GM23338 (cell line): ENCODE results near the gene MFSD6. TPM values are rescaled to one million over a fixed set of nuclear protein-coding genes. Genes with fewer than 3 reads are reported as not detected.
"Not testable (repeated sequence)": the region's sequence is repeated elsewhere in the genome, so short reads cannot be mapped to it uniquely, and the experiment has no call there.

Experiments used
- ATAC-seq: fragments of 200-7000 bp; cut with Tn5 transposase; 3 replicates; pipeline ENCODE4 v1.9.1; 2020
- DNase-seq: peaks from one replicate; pipeline ENCODE4 v3.0.0-alpha.2; 2015; ENCODE audit warnings: low spot score
- H2AFZ ChIP-seq: fragments of 200-600 bp; sonication (generic); 2 replicates; pipeline ENCODE4 v1.8.0; 2016; ENCODE audit warnings: antibody characterized with exemption, mild to moderate bottlenecking, moderate library complexity
- H3F3A ChIP-seq: fragments of 200-600 bp; sonication (generic); replicated peaks from 2 replicates; pipeline ENCODE4 v1.8.0; 2017; ENCODE audit warnings: antibody characterized with exemption, mixed run types, low read depth
- H3K27ac ChIP-seq: fragments of 200-600 bp; sonication (generic); 2 replicates; pipeline ENCODE4 v1.6.1; 2016; ENCODE audit warnings: low read depth
- H3K27me3 ChIP-seq: fragments of 200-600 bp; sonication (generic); 2 replicates; pipeline ENCODE4 v1.8.0; 2016; ENCODE audit warnings: mild to moderate bottlenecking, mixed run types, moderate library complexity; ENCODE audit not compliant: insufficient read depth
- H3K36me3 ChIP-seq: fragments of 200-600 bp; sonication (generic); 2 replicates; pipeline ENCODE4 v1.8.0; 2016; ENCODE audit warnings: mild to moderate bottlenecking; ENCODE audit not compliant: insufficient read depth
- H3K4me1 ChIP-seq: fragments of 200-600 bp; sonication (generic); 2 replicates; pipeline ENCODE4 v1.8.0; 2016; ENCODE audit warnings: mild to moderate bottlenecking, moderate library complexity; ENCODE audit not compliant: insufficient read depth
- H3K4me2 ChIP-seq: fragments of 200-600 bp; sonication (generic); 2 replicates; pipeline ENCODE4 v1.7.1; 2017; ENCODE audit warnings: mixed run types
- H3K4me3 ChIP-seq: fragments of 200-600 bp; sonication (generic); 2 replicates; pipeline ENCODE4 v1.6.1; 2016; ENCODE audit warnings: mixed run types
- H3K79me2 ChIP-seq: fragments of 200-600 bp; sonication (generic); replicated peaks from 2 replicates; pipeline ENCODE4 v1.8.0; 2017; ENCODE audit warnings: mild to moderate bottlenecking; ENCODE audit not compliant: insufficient read depth
- H3K9me2 ChIP-seq: fragments of 200-600 bp; sonication (generic); 2 replicates; pipeline ENCODE4 v1.8.0; 2017; ENCODE audit not compliant: insufficient read depth
- H4K20me1 ChIP-seq: fragments of 200-600 bp; sonication (generic); replicated peaks from 2 replicates; pipeline ENCODE4 v1.8.0; 2017; ENCODE audit warnings: mild to moderate bottlenecking; ENCODE audit not compliant: insufficient read depth
- H3K27ac Mint-ChIP-seq: 2 replicates; pipeline ENCODE4 v1.8.0; 2020; ENCODE audit warnings: inconsistent platforms, mild to moderate bottlenecking, moderate library complexity, mixed read lengths
- H3K27me3 Mint-ChIP-seq: 3 replicates; pipeline ENCODE4 v1.8.0; 2022; ENCODE audit warnings: low read depth, mild to moderate bottlenecking, moderate library complexity, mixed read lengths, inconsistent platforms; ENCODE audit not compliant: insufficient read depth, poor library complexity
- H3K36me3 Mint-ChIP-seq: 3 replicates; pipeline ENCODE4 v1.8.0; 2021; ENCODE audit warnings: low read depth, mild to moderate bottlenecking, inconsistent platforms, moderate library complexity, mixed read lengths
- H3K4me1 Mint-ChIP-seq: 3 replicates; pipeline ENCODE4 v1.8.0; 2020; ENCODE audit warnings: mild to moderate bottlenecking, inconsistent platforms, mixed read lengths
- H3K4me3 Mint-ChIP-seq: 3 replicates; pipeline ENCODE4 v1.8.0; 2021; ENCODE audit warnings: moderate library complexity, mild to moderate bottlenecking, inconsistent platforms, mixed read lengths
- H3K9me3 Mint-ChIP-seq: 3 replicates; pipeline ENCODE4 v1.8.0; 2020; ENCODE audit warnings: moderate library complexity, mild to moderate bottlenecking, inconsistent platforms, mixed read lengths
- CREB1 ChIP-seq: fragments of 250-450 bp; sonication (Bioruptor Pico); IDR thresholded peaks from 2 replicates; pipeline ENCODE4 v1.5.0; 2020; ENCODE audit warnings: low read depth, mild to moderate bottlenecking, moderate library complexity
- EZH2 ChIP-seq: fragments of 200-600 bp; sonication (generic); IDR thresholded peaks from one replicate; pipeline ENCODE4 v1.8.0; 2017; ENCODE audit warnings: antibody characterized with exemption, mild to moderate bottlenecking, low read depth; ENCODE audit not compliant: unreplicated experiment
- EZH2phosphoT487 ChIP-seq: fragments of 200-600 bp; sonication (generic); IDR thresholded peaks from one replicate; pipeline ENCODE4 v1.8.1; 2018; ENCODE audit warnings: antibody characterized with exemption; ENCODE audit not compliant: unreplicated experiment
- JUNB ChIP-seq: IDR thresholded peaks from one replicate; pipeline ENCODE4 v1.6.1; 2016; ENCODE audit warnings: antibody characterized with exemption; ENCODE audit not compliant: unreplicated experiment
- NANOG ChIP-seq: IDR thresholded peaks from 2 replicates; pipeline ENCODE4 v1.6.1; 2016; ENCODE audit warnings: antibody characterized with exemption, borderline replicate concordance
- POLR2AphosphoS5 ChIP-seq: IDR thresholded peaks from 2 replicates; pipeline ENCODE4 v1.6.1; 2016; ENCODE audit warnings: antibody characterized with exemption, low read depth
- STAT1 ChIP-seq: IDR thresholded peaks from one replicate; pipeline ENCODE4 v1.6.1; 2016; ENCODE audit warnings: antibody characterized with exemption; ENCODE audit not compliant: unreplicated experiment
- ZNF331 ChIP-seq: fragments of 250-450 bp; sonication (Bioruptor Pico); IDR thresholded peaks from 2 replicates; pipeline ENCODE4 v1.5.0; 2020; ENCODE audit warnings: low read depth, mild to moderate bottlenecking, moderate library complexity
- polyA plus RNA-seq: library from polyadenylated mRNA; unstranded; fragments of >200 nt; fragmentation: Nextera tagmentation; extraction: Ambion mirVana; gene quantifications from 2 replicates; pipeline ENCODE4 v1.2.1, GENCODE V29; 2016
- total RNA-seq: library from RNA; depleted of rRNA; stranded (reverse); fragments of >200 nt; shearing (Covaris generic); gene quantifications from 2 replicates; pipeline ENCODE4 v1.2.3, GENCODE V29; 2014
- TF ChIP-seq, protein P1 (sequence below): IDR thresholded peaks from 2 replicates; pipeline ENCODE4 v1.6.1; 2016; ENCODE audit warnings: antibody characterized with exemption
- TF ChIP-seq, protein P2 (sequence below): IDR thresholded peaks from one replicate; pipeline ENCODE4 v1.6.1; 2018; ENCODE audit warnings: antibody characterized with exemption; ENCODE audit not compliant: unreplicated experiment
- TF ChIP-seq, protein P3 (sequence below), 2 experiments: fragments of 200-600 bp in 1 of 2; sonication (generic) in 1 of 2; conservative IDR thresholded peaks; 2 replicates each; pipeline versions ENCODE4 v1.5.1 to v1.6.1; 2016 to 2017; ENCODE audit warnings: antibody characterized with exemption in 2 of 2, low read depth in 2 of 2, mild to moderate bottlenecking in 2 of 2, moderate library complexity in 1 of 2

The MFSD6 gene
- total and polyA plus RNA-seq, 2 experiments from 2014 or later: 2.3 to 9.6 TPM

DNA sequence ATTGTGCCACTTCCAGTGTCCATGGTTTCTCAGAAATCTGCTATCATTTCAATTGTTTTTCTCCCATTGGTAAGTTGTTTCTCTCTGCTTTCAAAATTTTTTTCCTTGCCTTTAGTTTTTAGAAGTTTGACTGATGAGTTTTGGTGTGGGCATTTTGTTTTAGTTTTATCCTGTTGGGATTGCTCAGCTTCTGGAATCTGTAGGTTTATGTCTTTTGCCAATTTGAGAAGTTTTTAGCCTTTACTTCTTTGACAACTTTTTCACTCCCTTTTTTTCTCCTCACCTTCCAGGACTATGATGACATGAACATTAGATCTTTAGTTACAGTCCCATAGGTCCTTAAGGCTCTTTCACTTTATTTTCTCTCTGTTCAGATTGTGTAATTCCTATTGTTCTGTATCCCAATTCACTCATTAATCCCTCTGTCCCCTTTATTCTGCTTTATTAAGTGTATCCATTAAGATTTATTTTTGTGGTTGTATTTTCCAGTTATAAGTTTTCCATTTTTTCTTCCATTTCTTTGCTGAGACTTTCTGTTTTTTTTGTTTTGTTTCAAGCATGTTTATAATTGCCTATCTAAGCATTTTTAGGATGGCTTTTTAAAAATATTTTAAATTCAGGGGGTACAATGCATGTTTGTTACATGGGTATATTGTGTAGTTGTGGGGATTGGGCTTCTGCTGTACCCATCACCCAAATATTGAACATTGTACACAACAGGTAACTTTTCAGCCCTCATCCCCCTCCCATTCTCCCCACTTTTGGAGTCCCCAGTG, 17.9 kb downstream of the MFSD6 start:
- TF ChIP-seq JUNB: no peak
- no peak for TF ChIP-seq POLR2AphosphoS5
- TF ChIP-seq, protein P1, sequence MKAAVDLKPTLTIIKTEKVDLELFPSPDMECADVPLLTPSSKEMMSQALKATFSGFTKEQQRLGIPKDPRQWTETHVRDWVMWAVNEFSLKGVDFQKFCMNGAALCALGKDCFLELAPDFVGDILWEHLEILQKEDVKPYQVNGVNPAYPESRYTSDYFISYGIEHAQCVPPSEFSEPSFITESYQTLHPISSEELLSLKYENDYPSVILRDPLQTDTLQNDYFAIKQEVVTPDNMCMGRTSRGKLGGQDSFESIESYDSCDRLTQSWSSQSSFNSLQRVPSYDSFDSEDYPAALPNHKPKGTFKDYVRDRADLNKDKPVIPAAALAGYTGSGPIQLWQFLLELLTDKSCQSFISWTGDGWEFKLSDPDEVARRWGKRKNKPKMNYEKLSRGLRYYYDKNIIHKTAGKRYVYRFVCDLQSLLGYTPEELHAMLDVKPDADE: no peak
- H2AFZ ChIP-seq: no peak overlapping the region
- H3K4me3 ChIP-seq: no peak overlapping the region
- H3F3A ChIP-seq: no peaks in the 10 kb centered on the region
- H3K27me3 Mint-ChIP-seq: no peaks in the 10 kb centered on the region
- H3K27me3 ChIP-seq: no peaks in the 10 kb centered on the region
- H3K9me2 ChIP-seq: no peaks in the 10 kb centered on the region
- H3K79me2 ChIP-seq: no peaks in the 10 kb centered on the region
- H3K4me2 ChIP-seq: no peak overlapping the region
- H3K4me1 ChIP-seq: no peaks in the 10 kb centered on the region
- peak overlapping the region; percentile 66 for H3K27ac Mint-ChIP-seq
- H3K9me3 Mint-ChIP-seq: peaks cover 3% of the 10 kb centered on the region; the same call in 1 of the 3 replicates
- no peak for DNase-seq
- no peaks in the 10 kb centered on the region for H3K36me3 ChIP-seq
- H3K27ac ChIP-seq: no peak overlapping the region
- ATAC-seq: no peak
- no peaks in the 10 kb centered on the region for H4K20me1 ChIP-seq
- no peak overlapping the region for H3K4me3 Mint-ChIP-seq
- H3K4me1 Mint-ChIP-seq: peaks cover 8% of the 10 kb centered on the region; the same call in 2 of the 3 replicates
- H3K36me3 Mint-ChIP-seq: no peaks in the 10 kb centered on the region; the same call in 2 of the 3 replicates

DNA sequence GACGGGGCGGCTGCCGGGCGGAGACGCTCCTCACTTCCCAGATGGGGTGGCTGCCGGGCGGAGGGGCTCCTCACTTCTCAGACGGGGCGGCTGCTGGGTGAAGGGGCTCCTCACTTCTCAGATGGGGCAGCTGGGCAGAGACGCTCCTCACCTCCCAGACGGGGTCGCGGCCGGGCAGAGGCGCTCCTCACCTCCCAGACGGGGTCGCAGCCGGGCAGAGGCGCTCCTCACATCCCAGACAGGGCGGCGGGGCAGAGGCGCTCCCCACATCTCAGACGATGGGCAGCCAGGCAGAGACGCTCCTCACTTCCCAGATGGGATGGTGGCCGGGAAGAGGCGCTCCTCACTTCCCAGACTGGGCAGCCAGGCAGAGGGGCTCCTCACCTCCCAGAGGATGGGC, 22.7 kb downstream of the MFSD6 start:
- H3K27ac ChIP-seq, H2AFZ ChIP-seq, H3K4me2 ChIP-seq, H3K9me2 ChIP-seq, DNase-seq, H3K36me3 Mint-ChIP-seq, H3K27ac Mint-ChIP-seq, H3K27me3 ChIP-seq, H3F3A ChIP-seq, H3K27me3 Mint-ChIP-seq, H3K4me1 ChIP-seq, H3K4me1 Mint-ChIP-seq, H3K4me3 Mint-ChIP-seq, H3K36me3 ChIP-seq, H3K79me2 ChIP-seq, H4K20me1 ChIP-seq, H3K4me3 ChIP-seq, ATAC-seq: not testable (repeated sequence)
- H3K9me3 Mint-ChIP-seq: peaks cover 11% of the 10 kb centered on the region

DNA sequence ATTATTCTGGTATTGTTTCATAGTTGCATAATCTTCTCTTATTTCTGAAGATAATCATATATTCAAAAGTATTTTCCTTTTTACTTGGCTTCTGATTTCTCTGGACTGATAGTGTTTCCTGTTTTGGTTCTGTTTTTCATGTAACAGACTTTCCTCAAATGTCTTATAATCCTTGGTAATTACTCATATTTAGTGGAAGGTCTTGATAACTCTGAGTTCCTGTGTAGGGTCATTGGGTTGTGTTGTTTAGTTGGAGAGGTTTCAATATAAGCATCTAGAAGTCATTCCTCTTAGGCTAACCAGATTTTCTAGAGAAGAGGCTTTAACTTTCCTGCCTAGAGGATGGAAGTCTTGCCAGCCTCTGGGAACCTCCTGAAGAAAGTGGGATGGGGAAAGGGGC, 23.8 kb downstream of the MFSD6 start:
- Mint-ChIP-seq H3K27ac (no peak overlapping the region), H3K27me3 (no peaks in the 10 kb centered on the region), H3K36me3 (peaks cover 7% of the 10 kb centered on the region), H3K4me1 (no peaks in the 10 kb centered on the region), H3K9me3 (peaks cover 11% of the 10 kb centered on the region), H3K4me3 (no peak overlapping the region)
- no peak overlapping the region for H3K27ac ChIP-seq
- ATAC-seq: no peak
- DNase-seq: no peak
- no peak overlapping the region for H3K4me3 ChIP-seq
- H2AFZ ChIP-seq: no peak overlapping the region
- no peaks in the 10 kb centered on the region for H3K79me2 ChIP-seq
- H3K36me3 ChIP-seq: no peaks in the 10 kb centered on the region
- H3K9me2 ChIP-seq: no peaks in the 10 kb centered on the region
- H3K27me3 ChIP-seq: no peaks in the 10 kb centered on the region
- no peaks in the 10 kb centered on the region for H3K4me1 ChIP-seq
- no peaks in the 10 kb centered on the region for H4K20me1 ChIP-seq
- H3K4me2 ChIP-seq: no peak overlapping the region
- no peaks in the 10 kb centered on the region for H3F3A ChIP-seq
- TF ChIP-seq, protein P2, sequence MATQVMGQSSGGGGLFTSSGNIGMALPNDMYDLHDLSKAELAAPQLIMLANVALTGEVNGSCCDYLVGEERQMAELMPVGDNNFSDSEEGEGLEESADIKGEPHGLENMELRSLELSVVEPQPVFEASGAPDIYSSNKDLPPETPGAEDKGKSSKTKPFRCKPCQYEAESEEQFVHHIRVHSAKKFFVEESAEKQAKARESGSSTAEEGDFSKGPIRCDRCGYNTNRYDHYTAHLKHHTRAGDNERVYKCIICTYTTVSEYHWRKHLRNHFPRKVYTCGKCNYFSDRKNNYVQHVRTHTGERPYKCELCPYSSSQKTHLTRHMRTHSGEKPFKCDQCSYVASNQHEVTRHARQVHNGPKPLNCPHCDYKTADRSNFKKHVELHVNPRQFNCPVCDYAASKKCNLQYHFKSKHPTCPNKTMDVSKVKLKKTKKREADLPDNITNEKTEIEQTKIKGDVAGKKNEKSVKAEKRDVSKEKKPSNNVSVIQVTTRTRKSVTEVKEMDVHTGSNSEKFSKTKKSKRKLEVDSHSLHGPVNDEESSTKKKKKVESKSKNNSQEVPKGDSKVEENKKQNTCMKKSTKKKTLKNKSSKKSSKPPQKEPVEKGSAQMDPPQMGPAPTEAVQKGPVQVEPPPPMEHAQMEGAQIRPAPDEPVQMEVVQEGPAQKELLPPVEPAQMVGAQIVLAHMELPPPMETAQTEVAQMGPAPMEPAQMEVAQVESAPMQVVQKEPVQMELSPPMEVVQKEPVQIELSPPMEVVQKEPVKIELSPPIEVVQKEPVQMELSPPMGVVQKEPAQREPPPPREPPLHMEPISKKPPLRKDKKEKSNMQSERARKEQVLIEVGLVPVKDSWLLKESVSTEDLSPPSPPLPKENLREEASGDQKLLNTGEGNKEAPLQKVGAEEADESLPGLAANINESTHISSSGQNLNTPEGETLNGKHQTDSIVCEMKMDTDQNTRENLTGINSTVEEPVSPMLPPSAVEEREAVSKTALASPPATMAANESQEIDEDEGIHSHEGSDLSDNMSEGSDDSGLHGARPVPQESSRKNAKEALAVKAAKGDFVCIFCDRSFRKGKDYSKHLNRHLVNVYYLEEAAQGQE: no peak
- no peak for TF ChIP-seq NANOG
- TF ChIP-seq ZNF331: no peak
- no peak for TF ChIP-seq JUNB
- no peak for TF ChIP-seq POLR2AphosphoS5
- no peak for TF ChIP-seq EZH2
- no peak for TF ChIP-seq CREB1
- no peak for TF ChIP-seq STAT1
- TF ChIP-seq, protein P3, sequence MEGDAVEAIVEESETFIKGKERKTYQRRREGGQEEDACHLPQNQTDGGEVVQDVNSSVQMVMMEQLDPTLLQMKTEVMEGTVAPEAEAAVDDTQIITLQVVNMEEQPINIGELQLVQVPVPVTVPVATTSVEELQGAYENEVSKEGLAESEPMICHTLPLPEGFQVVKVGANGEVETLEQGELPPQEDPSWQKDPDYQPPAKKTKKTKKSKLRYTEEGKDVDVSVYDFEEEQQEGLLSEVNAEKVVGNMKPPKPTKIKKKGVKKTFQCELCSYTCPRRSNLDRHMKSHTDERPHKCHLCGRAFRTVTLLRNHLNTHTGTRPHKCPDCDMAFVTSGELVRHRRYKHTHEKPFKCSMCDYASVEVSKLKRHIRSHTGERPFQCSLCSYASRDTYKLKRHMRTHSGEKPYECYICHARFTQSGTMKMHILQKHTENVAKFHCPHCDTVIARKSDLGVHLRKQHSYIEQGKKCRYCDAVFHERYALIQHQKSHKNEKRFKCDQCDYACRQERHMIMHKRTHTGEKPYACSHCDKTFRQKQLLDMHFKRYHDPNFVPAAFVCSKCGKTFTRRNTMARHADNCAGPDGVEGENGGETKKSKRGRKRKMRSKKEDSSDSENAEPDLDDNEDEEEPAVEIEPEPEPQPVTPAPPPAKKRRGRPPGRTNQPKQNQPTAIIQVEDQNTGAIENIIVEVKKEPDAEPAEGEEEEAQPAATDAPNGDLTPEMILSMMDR (conservative IDR thresholded peaks at IDR 0.05; ENCODE audit: low read depth in 2 of 2): no peak
- TF ChIP-seq, protein P1: no peak
- TF ChIP-seq EZH2phosphoT487: no peak
